ENCODE measurements around the gene PHACTR4.
"Not testable (repeated sequence)": the region's sequence is repeated elsewhere in the genome, so short reads cannot be mapped to it uniquely, and the experiment has no call there.

The PHACTR4 gene

GRCh38 chr1:28457678-28458077 is 88.1 kb downstream of the PHACTR4 start:
- CTCF ChIA-PET: no interaction called here
- peaks cover 12% of the 10 kb centered on the region for H3K36me3 Mint-ChIP-seq
- no peak overlapping the region for H3K27ac Mint-ChIP-seq
- no peak for DNase-seq
- H3K4me1 Mint-ChIP-seq: peaks cover 16% of the 10 kb centered on the region
- no peaks in the 10 kb centered on the region for H3K9me3 Mint-ChIP-seq
- no peaks in the 10 kb centered on the region for H3K27me3 Mint-ChIP-seq
- no peak overlapping the region for H3K4me3 Mint-ChIP-seq

- Mint-ChIP-seq H3K36me3 (peaks cover 12% of the 10 kb centered on the region), H3K27me3 (no peaks in the 10 kb centered on the region), H3K4me1 (peaks cover 16% of the 10 kb centered on the region), H3K9me3 (no peaks in the 10 kb centered on the region), H3K27ac (no peak overlapping the region), H3K4me3 (no peak overlapping the region)
- CTCF ChIA-PET: no interaction called here
- DNase-seq: no peak
Measured at GRCh38 chr1:28458237-28459228, 89.0 kb downstream of the PHACTR4 start.

GRCh38 chr1:28466226-28466778 is 96.8 kb downstream of the PHACTR4 start:
- Mint-ChIP-seq H3K27me3 (no peaks in the 10 kb centered on the region), H3K36me3 (peaks cover 20% of the 10 kb centered on the region), H3K27ac (no peak overlapping the region), H3K4me3 (no peak overlapping the region), H3K9me3 (no peaks in the 10 kb centered on the region), H3K4me1 (peaks cover 6% of the 10 kb centered on the region)
- DNase-seq: no peak
- CTCF ChIA-PET: no interaction called here

DNA sequence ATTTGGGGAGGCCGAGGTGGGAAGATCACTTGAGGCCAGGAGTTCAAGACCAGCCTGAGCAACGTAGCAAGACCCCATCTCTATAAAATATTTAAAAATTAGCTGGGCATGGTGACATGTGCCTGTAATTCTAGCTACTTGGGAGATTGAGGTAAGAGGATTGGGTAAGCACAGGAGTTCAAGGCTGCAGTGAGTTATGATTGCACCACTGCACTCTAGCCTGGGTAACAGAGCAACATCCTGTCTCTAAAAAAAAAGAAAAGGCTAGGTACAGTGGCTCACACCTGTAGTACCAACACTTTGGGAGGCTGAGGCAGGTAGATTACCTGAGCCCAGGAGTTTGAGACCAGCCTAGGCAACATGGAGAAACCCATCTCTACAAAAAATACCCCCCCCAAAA is 100.6 kb downstream of the PHACTR4 start:
- Mint-ChIP-seq H3K4me3 (no peak overlapping the region), H3K36me3 (peaks cover 27% of the 10 kb centered on the region), H3K9me3 (no peaks in the 10 kb centered on the region), H3K4me1 (peaks cover 9% of the 10 kb centered on the region), H3K27ac (no peak overlapping the region), H3K27me3 (no peaks in the 10 kb centered on the region)
- DNase-seq: no peak
- CTCF ChIA-PET: no interaction called here

GRCh38 chr1:28479497-28479896 is 110.0 kb downstream of the PHACTR4 start:
- DNase-seq, H3K27ac Mint-ChIP-seq, H3K4me1 Mint-ChIP-seq, H3K4me3 Mint-ChIP-seq, H3K9me3 Mint-ChIP-seq, H3K27me3 Mint-ChIP-seq: not testable (repeated sequence)
- H3K36me3 Mint-ChIP-seq: peaks cover 43% of the 10 kb centered on the region
- CTCF ChIA-PET: interaction anchor here (0.7 kb wide), 1 partner anchor 213 kb away, joined by 3 read pairs; no protein-coding TSS in a partner anchor

GRCh38 chr1:28480308-28480707 is 110.8 kb downstream of the PHACTR4 start:
- Mint-ChIP-seq H3K27me3 (no peaks in the 10 kb centered on the region), H3K9me3 (no peaks in the 10 kb centered on the region), H3K4me1 (no peaks in the 10 kb centered on the region), H3K27ac (peak overlapping the region; percentile 52), H3K36me3 (peaks cover 43% of the 10 kb centered on the region), H3K4me3 (no peak overlapping the region)
- CTCF ChIA-PET: no interaction called here
- no peak for DNase-seq

- H3K4me3 Mint-ChIP-seq: no peak overlapping the region
- no peak overlapping the region for H3K27ac Mint-ChIP-seq
- CTCF ChIA-PET: interaction anchor here (0.8 kb wide), 1 partner anchor 18 kb away, joined by 3 read pairs; no protein-coding TSS in a partner anchor
- H3K4me1 Mint-ChIP-seq: no peaks in the 10 kb centered on the region
- no peak for DNase-seq
- no peaks in the 10 kb centered on the region for H3K9me3 Mint-ChIP-seq
- peaks cover 39% of the 10 kb centered on the region for H3K36me3 Mint-ChIP-seq
- no peaks in the 10 kb centered on the region for H3K27me3 Mint-ChIP-seq
Measured at GRCh38 chr1:28482138-28482537, 112.6 kb downstream of the PHACTR4 start.

- no peaks in the 10 kb centered on the region for H3K27me3 Mint-ChIP-seq
- H3K4me3 Mint-ChIP-seq: no peak overlapping the region
- no peak for DNase-seq
- peaks cover 35% of the 10 kb centered on the region for H3K36me3 Mint-ChIP-seq
- H3K27ac Mint-ChIP-seq: no peak overlapping the region
- CTCF ChIA-PET: no interaction called here
- H3K9me3 Mint-ChIP-seq: no peaks in the 10 kb centered on the region
- no peaks in the 10 kb centered on the region for H3K4me1 Mint-ChIP-seq
Measured at GRCh38 chr1:28482702-28483101, 113.2 kb downstream of the PHACTR4 start.

GRCh38 chr1:28494737-28495136 is 125.2 kb downstream of the PHACTR4 start:
- no peak for DNase-seq
- H3K4me1 Mint-ChIP-seq: peaks cover 7% of the 10 kb centered on the region
- H3K27me3 Mint-ChIP-seq: no peaks in the 10 kb centered on the region
- no peak overlapping the region for H3K4me3 Mint-ChIP-seq
- H3K27ac Mint-ChIP-seq: peak overlapping the region; percentile 33
- H3K36me3 Mint-ChIP-seq: peaks cover 30% of the 10 kb centered on the region
- CTCF ChIA-PET: interaction anchor here (1.1 kb wide), 1 partner anchor 85 kb away, joined by 4 read pairs; no protein-coding TSS in a partner anchor
- H3K9me3 Mint-ChIP-seq: no peaks in the 10 kb centered on the region

GRCh38 chr1:28499553-28499952 is 130.0 kb downstream of the PHACTR4 start:
- CTCF ChIA-PET: interaction anchor here (1.0 kb wide), 1 partner anchor 18 kb away, joined by 3 read pairs; no protein-coding TSS in a partner anchor
- Mint-ChIP-seq H3K4me1 (peaks cover 5% of the 10 kb centered on the region), H3K4me3 (no peak overlapping the region), H3K9me3 (no peaks in the 10 kb centered on the region), H3K27ac (no peak overlapping the region), H3K36me3 (peaks cover 22% of the 10 kb centered on the region), H3K27me3 (no peaks in the 10 kb centered on the region)
- no peak for DNase-seq

DNA sequence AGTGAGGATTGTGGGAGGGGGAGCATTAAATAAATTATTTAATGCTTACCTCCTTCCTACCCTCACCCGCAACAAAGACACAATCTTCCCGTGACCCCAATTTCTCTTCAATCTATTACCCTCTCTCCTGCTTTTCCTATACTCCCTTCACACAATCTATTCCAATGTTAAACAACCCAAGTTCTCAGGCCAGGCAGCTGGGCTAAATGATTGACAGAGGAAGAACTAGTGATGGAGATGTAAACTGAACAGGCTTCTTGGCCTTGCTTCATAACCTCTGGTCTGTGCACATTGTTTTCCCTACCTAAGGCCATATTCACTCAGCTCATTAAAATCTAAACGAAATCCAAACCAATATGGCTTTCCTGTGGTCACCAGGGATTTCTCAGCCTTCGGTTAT is 132.4 kb downstream of the PHACTR4 start:
- H3K27ac Mint-ChIP-seq: no peak overlapping the region
- CTCF ChIA-PET: no interaction called here

DNA sequence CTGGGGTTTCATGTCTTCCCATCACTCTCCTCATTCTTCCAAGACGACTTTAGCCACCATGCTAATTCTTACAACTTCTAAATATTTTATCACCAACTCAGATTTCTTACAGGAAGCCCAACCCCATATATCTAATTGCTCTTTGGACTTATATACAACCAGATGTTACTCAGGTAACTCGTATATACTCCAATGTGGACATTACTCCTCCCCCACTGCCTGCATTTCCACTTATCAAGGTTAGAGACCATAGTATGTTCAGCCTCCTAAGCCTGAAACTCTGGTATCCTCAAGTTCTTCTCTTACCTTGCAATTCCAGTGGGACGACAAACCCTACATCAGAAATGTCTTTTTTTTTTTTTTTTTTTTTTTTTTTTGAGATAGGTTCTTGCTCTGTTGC is 133.6 kb downstream of the PHACTR4 start:
- peaks cover 7% of the 10 kb centered on the region for H3K4me1 Mint-ChIP-seq
- H3K4me3 Mint-ChIP-seq: no peak overlapping the region
- no peaks in the 10 kb centered on the region for H3K9me3 Mint-ChIP-seq
- no peaks in the 10 kb centered on the region for H3K27me3 Mint-ChIP-seq
- DNase-seq: no peak
- H3K36me3 Mint-ChIP-seq: peaks cover 29% of the 10 kb centered on the region
- no peak overlapping the region for H3K27ac Mint-ChIP-seq
- CTCF ChIA-PET: no interaction called here

More for the DNA sequence above, 132.4 kb downstream of the PHACTR4 start:
- no peak for DNase-seq
- H3K9me3 Mint-ChIP-seq: no peaks in the 10 kb centered on the region
- peaks cover 19% of the 10 kb centered on the region for H3K36me3 Mint-ChIP-seq
- no peaks in the 10 kb centered on the region for H3K27me3 Mint-ChIP-seq
- H3K4me3 Mint-ChIP-seq: no peak overlapping the region
- peaks cover 7% of the 10 kb centered on the region for H3K4me1 Mint-ChIP-seq

DNA sequence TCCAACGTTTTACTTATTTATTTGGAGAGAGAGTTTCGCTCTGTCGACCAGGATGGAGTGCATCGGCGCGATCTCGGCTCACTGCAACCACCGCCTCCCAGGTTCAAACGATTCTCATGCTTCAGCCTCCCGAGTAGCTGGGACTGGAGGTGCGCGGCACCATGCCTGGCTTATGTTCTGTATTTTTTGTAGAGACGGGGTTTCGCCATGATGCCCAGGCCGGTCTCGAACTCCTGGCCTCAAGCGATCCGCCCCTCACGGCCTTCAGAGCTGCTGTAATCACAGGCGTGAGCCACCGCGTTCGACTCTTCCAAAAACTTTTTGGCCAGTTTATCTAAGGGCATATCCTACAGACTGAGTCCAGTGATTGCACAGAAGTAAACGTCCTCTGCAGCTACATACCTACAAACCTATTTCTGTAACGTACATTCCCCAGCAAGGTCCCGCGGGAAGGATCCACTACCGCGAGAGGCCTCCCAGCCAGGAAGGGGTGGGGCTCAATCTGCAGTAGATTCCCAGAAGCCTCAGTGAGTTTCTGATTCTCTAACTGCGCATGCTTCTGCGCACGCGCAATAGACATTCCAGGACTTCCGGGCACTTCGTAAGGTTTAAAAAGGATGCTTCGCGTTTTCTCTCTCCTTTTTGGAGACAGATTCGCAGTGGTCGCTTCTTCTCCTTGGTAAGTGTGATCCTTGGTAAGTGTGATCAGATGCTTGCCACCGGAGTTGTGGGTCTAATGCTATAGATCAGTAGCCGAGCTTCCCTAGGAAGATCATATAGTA is 136.1 kb downstream of the PHACTR4 start, which contains the start of gene RCC1:
Gene RCC1 (plus strand): TSS at position 638 of the 782 bp plus-strand sequence. CDS start 23,824 bp downstream, outside the sequence.
- Mint-ChIP-seq H3K4me3 (peak within 1 kb of the TSS; percentile 97), H3K27ac (peak within 1 kb of the TSS; percentile 97), H3K9me3 (no peaks in the 10 kb centered on the region), H3K36me3 (peaks cover 50% of the 10 kb centered on the region), H3K4me1 (peaks cover 31% of the 10 kb centered on the region), H3K27me3 (no peaks in the 10 kb centered on the region)
- peak; percentile 98 for DNase-seq
- CTCF ChIA-PET: interaction anchor here (0.8 to 2.0 kb wide), 2 partner anchors 76 to 257 kb away, joined by 3 to 5 read pairs; no protein-coding TSS in a partner anchor

- Mint-ChIP-seq H3K9me3 (no peaks in the 10 kb centered on the region), H3K4me3 (peak overlapping the region; percentile 97), H3K36me3 (peaks cover 57% of the 10 kb centered on the region), H3K27ac (peak overlapping the region; percentile 97), H3K4me1 (peaks cover 43% of the 10 kb centered on the region), H3K27me3 (no peaks in the 10 kb centered on the region)
- CTCF ChIA-PET: interaction anchor here (0.7 to 2.0 kb wide), 4 partner anchors 74 to 258 kb away, joined by 3 to 5 read pairs (median 3); no protein-coding TSS in a partner anchor
- DNase-seq: no peak
Measured at GRCh38 chr1:28506907-28507246, 137.3 kb downstream of the PHACTR4 start.
